T-helper 2 cell treated with Interferon-gamma antibody and Interleukin-4, amounts not matched to agents 5 μg/mL and 100 μg/mL, for 36 hours (primary cell): ENCODE data around the gene BAIAP2.

Experiments used
- DNase-seq: peaks from one replicate; pipeline ENCODE4 v3.0.0; 2021; ENCODE audit warnings: low spot score
- H3K27ac Mint-ChIP-seq: one replicate; pipeline ENCODE4 v1.8.0; 2021; ENCODE audit warnings: mild to moderate bottlenecking, mixed read lengths
- H3K27me3 Mint-ChIP-seq: one replicate; pipeline ENCODE4 v1.8.0; 2021; ENCODE audit warnings: low read depth, mixed read lengths
- H3K36me3 Mint-ChIP-seq: one replicate; pipeline ENCODE4 v1.8.0; 2021; ENCODE audit warnings: low read depth, mixed read lengths
- H3K4me1 Mint-ChIP-seq: one replicate; pipeline ENCODE4 v1.8.0; 2021; ENCODE audit warnings: low read depth, mixed read lengths
- H3K4me3 Mint-ChIP-seq: one replicate; pipeline ENCODE4 v1.8.0; 2022; ENCODE audit warnings: mild to moderate bottlenecking, moderate library complexity, mixed read lengths
- H3K9me3 Mint-ChIP-seq: one replicate; pipeline ENCODE4 v1.8.0; 2021; ENCODE audit warnings: mixed read lengths

BAIAP2 gene

GRCh38 chr17:80997424-80998117 is 37.4 kb upstream of the BAIAP2 start:
- Mint-ChIP-seq H3K4me1 (peaks cover 7% of the 10 kb centered on the region), H3K36me3 (peaks cover 22% of the 10 kb centered on the region), H3K4me3 (no peak overlapping the region), H3K27me3 (peaks cover 7% of the 10 kb centered on the region), H3K27ac (no peak overlapping the region), H3K9me3 (no peaks in the 10 kb centered on the region)
- no peak for DNase-seq

- no peaks in the 10 kb centered on the region for H3K9me3 Mint-ChIP-seq
- H3K4me3 Mint-ChIP-seq = no peak overlapping the region
- peaks cover 19% of the 10 kb centered on the region for H3K36me3 Mint-ChIP-seq
- no peak for DNase-seq
- peaks cover under 1% of the 10 kb centered on the region for H3K4me1 Mint-ChIP-seq
- no peak overlapping the region for H3K27ac Mint-ChIP-seq
- H3K27me3 Mint-ChIP-seq = peaks cover 12% of the 10 kb centered on the region
These were observed 36.7 kb upstream of the BAIAP2 start for GRCh38 chr17:80998118-80998747.

GRCh38 chr17:80998748-80999535 is 36.0 kb upstream of the BAIAP2 start:
- Mint-ChIP-seq H3K4me3 (no peak overlapping the region), H3K36me3 (peaks cover 19% of the 10 kb centered on the region), H3K27ac (no peak overlapping the region), H3K4me1 (peaks cover 4% of the 10 kb centered on the region), H3K9me3 (no peaks in the 10 kb centered on the region), H3K27me3 (peaks cover 18% of the 10 kb centered on the region)
- no peak for DNase-seq

- no peak for DNase-seq
- no peaks in the 10 kb centered on the region for H3K9me3 Mint-ChIP-seq
- H3K27me3 Mint-ChIP-seq = peaks cover 22% of the 10 kb centered on the region
- H3K4me3 Mint-ChIP-seq = no peak overlapping the region
- peaks cover 17% of the 10 kb centered on the region for H3K36me3 Mint-ChIP-seq
- peaks cover 8% of the 10 kb centered on the region for H3K4me1 Mint-ChIP-seq
- no peak overlapping the region for H3K27ac Mint-ChIP-seq
These were observed 35.2 kb upstream of the BAIAP2 start for GRCh38 chr17:80999536-81000333.

- no peak for DNase-seq
- Mint-ChIP-seq H3K9me3 (no peaks in the 10 kb centered on the region), H3K27me3 (peaks cover 25% of the 10 kb centered on the region), H3K36me3 (peaks cover 15% of the 10 kb centered on the region), H3K4me3 (no peak overlapping the region), H3K4me1 (peaks cover 9% of the 10 kb centered on the region), H3K27ac (no peak overlapping the region)
These were observed 34.7 kb upstream of the BAIAP2 start for GRCh38 chr17:81000334-81000630.

GRCh38 chr17:81000631-81001357 is 34.2 kb upstream of the BAIAP2 start:
- no peaks in the 10 kb centered on the region for H3K9me3 Mint-ChIP-seq
- H3K27ac Mint-ChIP-seq = no peak overlapping the region
- H3K27me3 Mint-ChIP-seq = peaks cover 25% of the 10 kb centered on the region
- H3K4me1 Mint-ChIP-seq = peaks cover 9% of the 10 kb centered on the region
- DNase-seq = no peak
- H3K36me3 Mint-ChIP-seq = peaks cover 10% of the 10 kb centered on the region
- no peak overlapping the region for H3K4me3 Mint-ChIP-seq

- H3K27ac Mint-ChIP-seq = no peak overlapping the region
- peaks cover 9% of the 10 kb centered on the region for H3K4me1 Mint-ChIP-seq
These were observed 33.0 kb upstream of the BAIAP2 start for GRCh38 chr17:81002013-81002384.

GRCh38 chr17:81002409-81003361 is 32.3 kb upstream of the BAIAP2 start:
- H3K27me3 Mint-ChIP-seq = peaks cover 40% of the 10 kb centered on the region
- H3K27ac Mint-ChIP-seq = no peak overlapping the region
- no peak for DNase-seq
- peak overlapping the region; percentile 45 for H3K4me3 Mint-ChIP-seq
- peaks cover 3% of the 10 kb centered on the region for H3K36me3 Mint-ChIP-seq
- peaks cover 9% of the 10 kb centered on the region for H3K4me1 Mint-ChIP-seq
- no peaks in the 10 kb centered on the region for H3K9me3 Mint-ChIP-seq

More at GRCh38 chr17:81002013-81002384, 33.0 kb upstream of the BAIAP2 start:
- Mint-ChIP-seq H3K9me3 (no peaks in the 10 kb centered on the region), H3K4me3 (no peak overlapping the region), H3K27me3 (peaks cover 35% of the 10 kb centered on the region), H3K36me3 (peaks cover 8% of the 10 kb centered on the region)
- DNase-seq = no peak

GRCh38 chr17:81003711-81004475 is 31.1 kb upstream of the BAIAP2 start:
- Mint-ChIP-seq H3K27ac (no peak overlapping the region), H3K36me3 (peaks cover under 1% of the 10 kb centered on the region), H3K4me1 (peaks cover 9% of the 10 kb centered on the region), H3K9me3 (no peaks in the 10 kb centered on the region), H3K27me3 (peaks cover 45% of the 10 kb centered on the region), H3K4me3 (peak overlapping the region; percentile 46)
- DNase-seq = no peak

- H3K9me3 Mint-ChIP-seq = peaks cover 11% of the 10 kb centered on the region
- peaks cover 6% of the 10 kb centered on the region for H3K36me3 Mint-ChIP-seq
- no peak overlapping the region for H3K27ac Mint-ChIP-seq
- peaks cover 46% of the 10 kb centered on the region for H3K27me3 Mint-ChIP-seq
- H3K4me3 Mint-ChIP-seq = no peak overlapping the region
- peaks cover 9% of the 10 kb centered on the region for H3K4me1 Mint-ChIP-seq
- no peak for DNase-seq
These were observed 28.1 kb upstream of the BAIAP2 start for GRCh38 chr17:81006891-81007290.

- H3K27ac Mint-ChIP-seq = no peak overlapping the region
- H3K27me3 Mint-ChIP-seq = peaks cover 37% of the 10 kb centered on the region
- no peak for DNase-seq
- no peak overlapping the region for H3K4me3 Mint-ChIP-seq
- H3K4me1 Mint-ChIP-seq = peaks cover 9% of the 10 kb centered on the region
- peaks cover 6% of the 10 kb centered on the region for H3K36me3 Mint-ChIP-seq
- H3K9me3 Mint-ChIP-seq = peaks cover 13% of the 10 kb centered on the region
These were observed 26.8 kb upstream of the BAIAP2 start for GRCh38 chr17:81008140-81008539.

GRCh38 chr17:81009136-81009535 is 25.8 kb upstream of the BAIAP2 start:
- Mint-ChIP-seq H3K4me3 (no peak overlapping the region), H3K9me3 (peaks cover 13% of the 10 kb centered on the region), H3K27me3 (peaks cover 31% of the 10 kb centered on the region), H3K36me3 (peaks cover 6% of the 10 kb centered on the region), H3K4me1 (peaks cover 5% of the 10 kb centered on the region), H3K27ac (no peak overlapping the region)
- no peak for DNase-seq
